GM21576 (cell line): ENCODE results near the gene ARMH3.

Source experiments
- ATAC-seq: cut with Tn5 transposase; IDR thresholded peaks from one replicate; pipeline ENCODE4 v1.9.1; 2021; ENCODE audit warnings: mild to moderate bottlenecking, moderate library complexity; ENCODE audit not compliant: unreplicated experiment

The ARMH3 gene

GRCh38 chr10:101838416-101838970, 217.5 kb downstream of the ARMH3 start:
- ATAC-seq: no peak

- no peak for ATAC-seq
Measured at GRCh38 chr10:101837748-101838147, 218.2 kb downstream of the ARMH3 start.

- ATAC-seq: no peak
Measured at GRCh38 chr10:101835362-101835761, 220.6 kb downstream of the ARMH3 start.

- ATAC-seq: no peak
Measured at GRCh38 chr10:101834341-101834740, 221.6 kb downstream of the ARMH3 start.

GRCh38 chr10:101833466-101833865, 222.5 kb downstream of the ARMH3 start:
- no peak for ATAC-seq

- no peak for ATAC-seq
Measured at GRCh38 chr10:101832325-101832771, 223.6 kb downstream of the ARMH3 start.

GRCh38 chr10:101831169-101831811, 224.7 kb downstream of the ARMH3 start:
- ATAC-seq: no peak

GRCh38 chr10:101830322-101831168, 225.4 kb downstream of the ARMH3 start:
- ATAC-seq: peak; percentile 61

GRCh38 chr10:101829561-101830315, 226.2 kb downstream of the ARMH3 start:
- peak; percentile 22 for ATAC-seq

GRCh38 chr10:101828766-101829551, 227.0 kb downstream of the ARMH3 start:
- no peak for ATAC-seq

- no peak for ATAC-seq
Measured at GRCh38 chr10:101827919-101828600, 227.9 kb downstream of the ARMH3 start.

GRCh38 chr10:101826852-101827434, 229.0 kb downstream of the ARMH3 start:
- ATAC-seq: no peak

- ATAC-seq: no peak
Measured at GRCh38 chr10:101824736-101825135, 231.2 kb downstream of the ARMH3 start.

GRCh38 chr10:101818872-101819633, 236.9 kb downstream of the ARMH3 start:
- ATAC-seq: peak; percentile 23

GRCh38 chr10:101818119-101818871, 237.7 kb downstream of the ARMH3 start, which contains the start of gene OGA:
OGA (minus strand) TSS chr10:101818444; CDS start chr10:101818022, 422 bp downstream.
- peak; percentile 86 for ATAC-seq

GRCh38 chr10:101817337-101818118, 238.4 kb downstream of the ARMH3 start:
- ATAC-seq: peak; percentile 1

- ATAC-seq: no peak
Measured at GRCh38 chr10:101816913-101817336, 239.0 kb downstream of the ARMH3 start.
